Endodermal cell (in vitro differentiated cells): ENCODE data around the gene RDM1. TPM values are rescaled to one million over a fixed set of nuclear protein-coding genes. Genes with fewer than 3 reads are reported as not detected.

Experiments
- DNase-seq: peaks from one replicate; pipeline ENCODE4 v3.0.0-alpha.2; 2017
- H3K27ac ChIP-seq: 2 replicates; pipeline ENCODE4 v1.5.1; 2013; ENCODE audit warnings: mild to moderate bottlenecking, low read depth, low read length, moderate library complexity
- H3K27me3 ChIP-seq: 2 replicates; pipeline ENCODE4 v1.6.1; 2013; ENCODE audit warnings: mild to moderate bottlenecking, low read length, moderate library complexity; ENCODE audit not compliant: insufficient read depth, control insufficient read depth, poor library complexity, severe bottlenecking
- H3K36me3 ChIP-seq: 2 replicates; pipeline ENCODE4 v1.7.0; 2013; ENCODE audit warnings: mild to moderate bottlenecking, low read length, moderate library complexity; ENCODE audit not compliant: control insufficient read depth, insufficient read depth
- H3K4me1 ChIP-seq: one replicate; pipeline ENCODE4 v1.7.0; 2013; ENCODE audit warnings: low read length; ENCODE audit not compliant: control insufficient read depth, insufficient read depth
- H3K4me3 ChIP-seq: 2 replicates; pipeline ENCODE4 v1.5.1; 2013; ENCODE audit warnings: mild to moderate bottlenecking, low read length, moderate library complexity
- H3K9ac ChIP-seq: 2 replicates; pipeline ENCODE4 v1.6.1; 2013; ENCODE audit warnings: mild to moderate bottlenecking, low read length, moderate library complexity; ENCODE audit not compliant: poor library complexity, severe bottlenecking; ENCODE audit errors: extremely low read depth
- H3K9me3 ChIP-seq: 2 replicates; pipeline ENCODE4 v1.6.1; 2013; ENCODE audit warnings: mild to moderate bottlenecking, low read length, moderate library complexity; ENCODE audit not compliant: control insufficient read depth
- H3K27ac Mint-ChIP-seq: 2 replicates; pipeline ENCODE4 v1.8.0; 2020; ENCODE audit warnings: mixed read lengths
- H3K27me3 Mint-ChIP-seq: 2 replicates; pipeline ENCODE4 v1.8.0; 2021; ENCODE audit warnings: mild to moderate bottlenecking, mixed read lengths; ENCODE audit not compliant: insufficient read depth
- H3K36me3 Mint-ChIP-seq: 2 replicates; pipeline ENCODE4 v1.8.0; 2020; ENCODE audit warnings: low read depth, mixed read lengths
- H3K4me1 Mint-ChIP-seq: 2 replicates; pipeline ENCODE4 v1.8.0; 2020; ENCODE audit warnings: mixed read lengths
- H3K4me3 Mint-ChIP-seq: 2 replicates; pipeline ENCODE4 v1.8.0; 2020; ENCODE audit warnings: mild to moderate bottlenecking, moderate library complexity, mixed read lengths
- H3K9me3 Mint-ChIP-seq: 2 replicates; pipeline ENCODE4 v1.8.0; 2020; ENCODE audit warnings: mild to moderate bottlenecking, mixed read lengths
- CTCF ChIP-seq: fragments of 200-600 bp; sonication (generic); conservative IDR thresholded peaks from 2 replicates; pipeline ENCODE4 v1.5.0; 2021; ENCODE audit warnings: antibody characterized with exemption, mild to moderate bottlenecking
- WGBS, 2 experiments: methylation state at CpG; one replicate each; pipeline versions ENCODE4 v1.1.5 to v1.1.7; 2013; ENCODE audit warnings: missing lambda C conversion rate in 2 of 2, mixed read lengths in 1 of 2; ENCODE audit not compliant: insufficient coverage in 1 of 2, insufficient read length in 1 of 2; 5-methylcytosine and 5-hydroxymethylcytosine counted together
- total RNA-seq, 2 donors: library from RNA; stranded (reverse); fragmentation: NEBNext Ultra II Directional in 1 of 2; extraction: Animal tissue kit (Norgen Biotek cat#: 25700) in 1 of 2; gene quantifications; 2 replicates in 1 of 2; 3 replicates in 1 of 2; pipeline ENCODE4 v1.2.1, GENCODE V29; 2021

RDM1 gene
- total RNA-seq, 2 donors from 2014 or later: 5.3 to 14.2 TPM

GRCh38 chr17:35878361-35878760 lies 52.2 kb downstream of the RDM1 start:
- DNase-seq: no peak
- 87% methylated on average over 4 of the region's 4 CpGs; no CpG with 5 or more reads in 1 of the 2 experiments for WGBS, 2 experiments
- Histone ChIP-seq H3K4me3 (no peak overlapping the region), H3K27ac (no peak overlapping the region), H3K4me1 (no peaks in the 10 kb centered on the region), H3K27me3 (no peaks in the 10 kb centered on the region), H3K9me3 (no peaks in the 10 kb centered on the region), H3K36me3 (no peaks in the 10 kb centered on the region), H3K9ac (no peak overlapping the region)
- Mint-ChIP-seq H3K9me3 (no peaks in the 10 kb centered on the region), H3K36me3 (no peaks in the 10 kb centered on the region), H3K27me3 (peaks cover 2% of the 10 kb centered on the region), H3K27ac (no peak overlapping the region), H3K4me1 (no peaks in the 10 kb centered on the region), H3K4me3 (no peak overlapping the region)
- TF ChIP-seq CTCF: no peak

GRCh38 chr17:35877345-35878029 lies 53.1 kb downstream of the RDM1 start:
- no peaks in the 10 kb centered on the region for H3K4me1 Mint-ChIP-seq
- no peaks in the 10 kb centered on the region for H3K4me1 ChIP-seq

GRCh38 chr17:35876534-35876933 lies 54.0 kb downstream of the RDM1 start:
- H3K27me3 Mint-ChIP-seq: peaks cover 2% of the 10 kb centered on the region
- no peaks in the 10 kb centered on the region for H3K4me1 Mint-ChIP-seq
- no peak for TF ChIP-seq CTCF
- H3K9me3 Mint-ChIP-seq: no peaks in the 10 kb centered on the region
- no peaks in the 10 kb centered on the region for H3K36me3 ChIP-seq
- no peaks in the 10 kb centered on the region for H3K4me1 ChIP-seq
- no peaks in the 10 kb centered on the region for H3K27me3 ChIP-seq
- H3K4me3 Mint-ChIP-seq: no peak overlapping the region
- H3K36me3 Mint-ChIP-seq: no peaks in the 10 kb centered on the region
- no peak for DNase-seq
- no peak overlapping the region for H3K27ac Mint-ChIP-seq
- 88 to 93% methylated on average over 3 of the region's 3 CpGs for WGBS, 2 experiments
- no peak overlapping the region for H3K4me3 ChIP-seq
- H3K9ac ChIP-seq: no peak overlapping the region
- no peaks in the 10 kb centered on the region for H3K9me3 ChIP-seq
- no peak overlapping the region for H3K27ac ChIP-seq

More at GRCh38 chr17:35877345-35878029, 53.1 kb downstream of the RDM1 start:
- H3K36me3 Mint-ChIP-seq: no peaks in the 10 kb centered on the region
- peaks cover 2% of the 10 kb centered on the region for H3K27me3 Mint-ChIP-seq
- no peak overlapping the region for H3K27ac Mint-ChIP-seq
- H3K9ac ChIP-seq: no peak overlapping the region
- no peak for TF ChIP-seq CTCF
- H3K9me3 ChIP-seq: no peaks in the 10 kb centered on the region
- no peaks in the 10 kb centered on the region for H3K36me3 ChIP-seq
- H3K4me3 Mint-ChIP-seq: no peak overlapping the region
- no peak overlapping the region for H3K4me3 ChIP-seq
- no peaks in the 10 kb centered on the region for H3K27me3 ChIP-seq
- no peaks in the 10 kb centered on the region for H3K9me3 Mint-ChIP-seq
- DNase-seq: no peak
- H3K27ac ChIP-seq: no peak overlapping the region
